CD4-positive, alpha-beta T cell treated with Interleukin-12 subunit alpha and Interleukin-12 subunit beta, for 1 hour (primary cell): ENCODE results near the gene ARHGEF25.
"Not testable (repeated sequence)": the region's sequence is repeated elsewhere in the genome, so short reads cannot be mapped to it uniquely, and the experiment has no call there.

Experiments used
- DNase-seq: peaks from one replicate; pipeline ENCODE4 v3.0.0-alpha.2; 2020

Gene ARHGEF25

DNA sequence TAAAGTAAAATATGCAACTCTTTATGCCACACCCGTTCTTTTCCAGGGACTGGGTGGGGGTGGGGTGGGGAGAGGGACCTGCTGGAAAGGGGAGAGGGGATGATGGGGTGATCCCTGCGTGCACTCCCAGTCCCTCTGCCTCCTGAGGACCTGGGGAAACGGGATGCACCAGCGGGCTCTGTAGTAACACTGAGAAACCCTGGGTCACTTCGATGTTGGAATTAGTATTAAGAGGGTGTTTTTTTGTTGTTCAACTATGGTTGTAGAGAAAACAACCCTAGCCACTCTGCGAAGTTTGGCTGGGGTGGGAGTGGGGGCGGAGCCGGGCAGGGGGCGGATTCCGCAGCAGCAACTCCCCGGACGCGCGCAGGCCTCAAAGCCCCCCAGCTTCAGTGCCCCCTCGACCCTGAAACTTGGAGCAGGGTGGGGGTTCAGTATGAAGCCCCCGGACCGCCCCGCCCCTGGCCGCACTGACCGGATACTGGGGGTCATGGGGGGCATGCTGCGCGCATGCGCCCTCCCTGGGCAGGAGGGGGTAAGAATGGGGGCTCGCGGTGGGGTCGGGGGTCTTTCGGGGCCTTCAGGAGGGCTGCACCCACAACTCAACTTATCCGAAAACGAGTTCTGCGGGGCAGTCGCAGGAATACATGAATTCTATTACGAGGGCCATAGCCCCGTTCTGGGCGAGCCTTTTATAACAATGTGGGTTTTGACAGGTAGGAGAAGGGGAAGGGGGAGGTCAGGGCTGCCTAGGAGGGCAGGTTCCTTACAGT is 1.3 kb upstream of the ARHGEF25 start:
- DNase-seq: no peak

DNA sequence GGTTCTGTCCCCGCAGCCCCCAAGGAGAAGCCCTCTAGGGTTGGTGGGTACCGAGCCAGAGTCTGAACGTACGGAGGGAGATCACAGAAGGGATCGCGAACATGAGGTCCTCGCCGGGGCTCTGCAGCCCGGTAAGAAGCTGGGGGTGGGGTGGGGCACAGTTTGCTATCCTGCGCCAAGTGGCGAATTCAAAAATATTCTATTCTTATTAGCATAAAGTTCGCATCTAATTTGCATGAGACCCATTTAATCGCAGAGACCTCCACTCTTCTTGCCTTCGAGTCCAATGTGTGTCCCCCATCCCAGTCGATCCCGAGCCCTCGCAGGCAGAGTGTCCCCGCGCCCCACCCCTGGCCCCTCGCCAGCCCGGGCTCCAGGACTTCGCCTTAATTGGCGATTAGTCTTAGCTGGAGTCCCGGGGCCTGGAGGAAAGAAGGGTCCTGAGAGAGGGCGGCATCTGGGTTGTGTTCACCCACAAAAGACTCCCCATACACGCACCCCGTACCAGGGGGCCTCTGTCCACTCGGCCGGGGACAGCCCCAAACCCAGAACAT is 604 bp upstream of the ARHGEF25 start:
- DNase-seq: no peak

DNA sequence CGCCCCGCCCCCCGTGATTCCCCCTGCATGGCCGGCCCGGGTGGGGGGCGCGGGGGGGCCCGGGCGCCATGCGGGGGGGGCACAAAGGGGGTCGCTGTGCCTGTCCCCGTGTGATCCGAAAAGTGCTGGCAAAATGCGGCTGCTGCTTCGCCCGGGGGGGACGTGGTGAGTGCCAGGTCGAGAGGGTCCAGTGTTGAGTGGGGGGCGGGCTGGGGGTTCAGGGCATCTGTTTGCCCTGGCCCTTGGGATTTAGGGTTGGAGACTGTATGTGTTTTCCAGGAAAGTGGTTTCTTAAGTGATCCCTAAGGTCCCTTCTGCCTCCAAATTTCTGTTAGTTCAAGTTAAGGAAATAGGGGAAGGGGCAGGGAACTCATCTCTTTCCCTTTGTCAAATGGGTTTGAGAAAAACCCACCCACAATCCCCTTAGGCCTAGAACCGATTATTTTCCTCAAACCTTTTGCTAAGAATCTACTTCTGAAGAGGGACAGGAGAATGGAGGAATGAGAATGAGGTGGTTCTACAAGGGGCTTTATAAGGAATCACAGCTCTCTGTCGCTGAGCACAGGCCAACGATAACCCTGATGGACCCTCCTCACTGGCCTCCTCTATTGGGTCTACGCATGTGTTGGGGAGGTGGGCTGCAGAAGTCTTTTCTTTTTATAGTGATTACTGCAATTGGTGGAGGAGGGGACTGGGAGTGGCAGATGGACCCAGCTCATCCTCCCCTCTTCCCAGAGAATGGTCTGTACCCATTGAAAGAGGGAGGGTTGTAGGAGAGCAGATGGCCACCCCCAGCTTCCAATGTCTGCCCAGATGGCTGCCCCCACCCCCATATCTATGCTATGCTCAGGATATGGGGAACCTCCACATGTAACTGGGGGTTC is 834 bp downstream of the ARHGEF25 start:
- DNase-seq: no peak

DNA sequence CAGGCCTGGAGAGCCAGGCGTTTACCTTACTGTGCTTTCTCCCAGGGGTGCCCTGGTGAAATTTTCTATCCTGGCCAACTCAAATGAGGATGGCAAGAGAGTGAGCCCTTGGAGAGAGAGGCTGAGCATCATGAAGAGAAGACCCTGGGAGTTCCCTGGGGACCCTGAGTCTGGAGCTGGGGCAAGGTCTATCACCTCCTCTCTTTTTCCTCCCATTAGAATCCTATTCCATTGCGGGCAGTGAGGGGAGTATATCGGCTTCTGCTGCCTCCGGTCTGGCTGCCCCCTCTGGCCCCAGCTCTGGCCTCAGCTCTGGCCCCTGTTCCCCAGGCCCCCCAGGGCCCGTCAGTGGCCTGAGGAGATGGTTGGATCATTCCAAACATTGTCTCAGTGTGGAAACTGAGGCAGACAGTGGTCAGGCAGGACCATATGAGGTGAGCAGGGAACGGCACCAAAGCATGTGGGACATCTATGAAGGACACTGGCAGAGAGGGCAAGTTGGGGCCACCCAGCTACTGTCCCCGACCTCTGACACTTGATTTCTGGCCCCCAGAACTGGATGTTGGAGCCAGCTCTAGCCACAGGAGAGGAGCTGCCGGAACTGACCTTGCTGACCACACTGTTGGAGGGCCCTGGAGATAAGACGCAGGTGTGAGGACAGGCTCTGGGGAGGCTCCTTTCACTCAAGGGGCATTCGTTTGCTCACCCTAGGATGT is 1.6 kb downstream of the ARHGEF25 start:
- no peak for DNase-seq

DNA sequence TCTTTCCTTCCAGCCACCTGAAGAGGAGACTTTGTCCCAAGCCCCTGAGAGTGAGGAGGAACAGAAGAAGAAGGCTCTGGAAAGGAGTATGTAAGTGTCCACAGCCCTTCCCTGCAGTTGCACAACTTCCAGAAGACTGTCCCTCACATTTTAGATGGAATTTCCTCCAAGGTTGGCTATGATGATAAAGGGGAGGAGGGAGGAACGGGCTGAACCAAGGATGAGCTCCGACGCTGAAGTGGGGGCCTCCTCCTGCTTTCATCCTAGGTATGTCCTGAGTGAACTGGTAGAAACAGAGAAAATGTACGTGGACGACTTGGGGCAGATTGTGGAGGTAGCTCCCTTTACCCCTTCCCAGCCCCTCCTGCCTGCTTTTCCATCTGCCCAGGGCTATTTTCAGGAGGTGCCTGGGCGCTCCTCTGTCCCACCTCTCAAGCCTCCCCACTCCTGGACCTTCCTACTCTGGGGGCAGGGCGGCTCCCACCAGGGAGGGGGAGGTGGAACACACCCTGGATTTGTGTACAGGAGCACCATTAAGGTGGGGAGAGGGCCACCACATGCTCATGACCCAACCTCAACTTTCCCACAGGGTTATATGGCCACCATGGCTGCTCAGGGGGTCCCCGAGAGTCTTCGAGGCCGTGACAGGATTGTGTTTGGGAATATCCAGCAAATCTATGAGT is 2.3 kb downstream of the ARHGEF25 start:
- no peak for DNase-seq

DNA sequence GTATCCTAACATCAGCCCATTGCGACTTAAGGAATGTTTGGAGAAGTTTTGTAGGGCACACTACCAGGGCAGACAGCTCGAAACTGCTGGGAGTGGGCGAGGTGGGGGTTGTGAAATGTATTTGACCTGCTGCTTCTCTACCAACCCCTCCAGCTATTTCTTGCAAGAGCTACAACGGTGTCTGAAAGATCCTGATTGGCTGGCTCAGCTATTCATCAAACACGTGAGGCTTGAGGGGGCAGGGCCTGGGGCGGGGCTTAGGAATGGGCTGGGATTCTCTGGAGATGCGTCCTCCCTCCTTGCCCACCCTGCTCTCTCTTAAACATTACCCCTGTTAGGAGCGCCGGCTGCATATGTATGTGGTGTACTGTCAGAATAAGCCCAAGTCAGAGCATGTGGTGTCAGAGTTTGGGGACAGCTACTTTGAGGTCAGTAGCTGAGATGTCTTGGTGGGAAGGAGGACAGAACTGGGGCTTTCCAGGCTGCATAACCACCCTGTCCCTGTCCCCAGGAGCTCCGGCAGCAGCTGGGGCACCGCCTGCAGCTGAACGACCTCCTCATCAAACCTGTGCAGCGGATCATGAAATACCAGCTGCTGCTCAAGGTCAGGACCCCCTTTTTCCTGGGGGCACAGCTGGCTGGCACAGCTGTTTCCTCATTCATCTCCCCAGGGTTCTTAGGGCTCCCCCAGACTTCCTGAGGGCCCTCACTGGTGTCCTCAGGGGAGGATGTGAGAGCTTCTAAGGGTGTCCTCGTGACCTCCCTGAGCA is 3.1 kb downstream of the ARHGEF25 start:
- DNase-seq: no peak

DNA sequence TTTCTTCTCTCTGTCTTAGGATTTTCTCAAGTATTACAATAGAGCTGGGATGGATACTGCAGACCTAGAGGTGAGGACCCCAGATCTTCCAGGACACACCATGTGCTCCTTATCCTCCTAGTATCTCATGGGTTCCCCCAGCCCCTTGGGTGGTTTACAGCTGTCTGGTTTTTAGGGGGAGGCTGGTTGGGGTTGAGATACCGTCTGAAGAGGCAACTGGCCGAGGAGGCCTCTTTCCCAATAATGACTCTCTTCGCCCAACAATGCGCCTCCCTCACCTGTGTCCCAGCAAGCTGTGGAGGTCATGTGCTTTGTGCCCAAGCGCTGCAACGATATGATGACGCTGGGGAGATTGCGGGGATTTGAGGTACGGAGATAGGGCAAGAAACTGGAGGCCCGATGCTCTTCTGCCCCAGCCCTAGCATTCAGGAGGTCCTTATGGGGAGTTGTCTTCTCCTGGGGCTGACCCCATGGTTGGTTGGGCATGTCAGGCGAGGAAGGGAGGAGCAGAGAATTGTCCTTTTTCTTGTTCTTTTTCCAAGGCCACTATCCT is 3.8 kb downstream of the ARHGEF25 start:
- no peak for DNase-seq

DNA sequence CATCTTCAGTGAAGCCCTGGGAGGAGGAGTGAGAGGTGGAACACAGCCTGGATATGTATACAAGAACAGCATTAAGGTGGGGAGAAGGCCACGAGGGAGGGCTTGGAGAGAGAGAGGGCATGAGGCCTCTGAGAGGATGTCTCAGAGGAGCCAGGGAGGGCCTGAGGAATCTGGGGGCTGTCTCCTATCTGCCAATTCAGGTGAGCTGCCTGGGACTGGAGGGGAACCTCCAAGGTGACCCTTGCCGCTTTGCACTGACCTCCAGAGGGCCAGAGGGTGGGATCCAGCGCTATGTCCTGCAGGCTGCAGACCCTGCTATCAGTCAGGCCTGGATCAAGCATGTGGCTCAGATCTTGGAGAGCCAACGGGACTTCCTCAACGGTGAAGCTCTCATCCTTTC is 4.4 kb downstream of the ARHGEF25 start:
- no peak for DNase-seq

DNA sequence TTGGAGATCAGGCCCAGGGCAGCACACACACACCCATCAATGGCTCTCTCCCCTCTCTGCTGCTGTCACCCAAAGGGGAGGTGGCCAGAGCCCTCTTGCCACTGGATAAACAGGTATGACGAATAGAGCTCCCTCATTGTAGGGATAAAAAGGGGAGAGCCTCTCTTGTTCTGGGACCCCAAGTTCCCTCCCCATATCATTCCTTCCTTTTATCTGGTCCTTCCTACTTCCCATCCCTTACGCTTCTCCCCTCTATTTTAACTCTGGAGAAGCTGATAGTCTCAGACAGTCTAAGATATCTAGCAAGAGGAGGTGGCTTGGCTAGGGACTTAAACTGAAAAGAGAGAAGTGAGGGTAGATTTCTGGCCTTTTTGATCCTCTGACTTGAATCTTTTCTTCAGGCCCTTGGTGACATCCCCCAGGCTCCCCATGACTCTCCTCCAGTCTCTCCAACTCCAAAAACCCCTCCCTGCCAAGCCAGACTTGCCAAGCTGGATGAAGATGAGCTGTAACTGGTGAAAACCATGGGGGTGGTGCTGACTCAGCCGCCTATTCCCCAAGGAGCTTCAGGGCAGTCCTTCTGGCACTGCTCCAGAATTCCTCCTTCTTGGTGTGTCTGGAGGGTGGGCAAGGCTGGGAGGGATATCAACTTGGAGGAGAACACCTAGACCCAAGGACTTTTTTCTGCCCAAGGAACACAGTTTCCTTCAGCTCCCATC is 5.3 kb downstream of the ARHGEF25 start:
- no peak for DNase-seq

DNA sequence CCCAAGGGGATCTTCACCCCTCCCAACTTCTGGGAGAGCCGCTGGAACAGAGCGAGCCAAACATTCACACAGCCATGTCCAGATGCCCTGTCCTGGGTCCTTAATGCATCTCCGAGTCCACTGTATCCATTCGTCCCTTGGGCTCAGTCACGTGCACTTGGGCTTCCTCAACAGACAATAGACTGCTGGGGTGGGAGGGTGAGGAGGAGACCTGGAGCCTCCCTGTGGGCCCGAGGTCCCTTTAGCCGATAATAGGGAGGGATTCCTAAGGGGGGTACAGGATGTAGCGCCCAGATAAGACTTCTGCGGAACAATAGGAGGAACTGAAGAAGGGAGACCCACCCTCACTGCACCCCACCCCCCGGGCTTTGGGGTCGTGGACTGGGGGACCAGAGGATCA is 6.7 kb downstream of the ARHGEF25 start:
- DNase-seq: no peak

DNA sequence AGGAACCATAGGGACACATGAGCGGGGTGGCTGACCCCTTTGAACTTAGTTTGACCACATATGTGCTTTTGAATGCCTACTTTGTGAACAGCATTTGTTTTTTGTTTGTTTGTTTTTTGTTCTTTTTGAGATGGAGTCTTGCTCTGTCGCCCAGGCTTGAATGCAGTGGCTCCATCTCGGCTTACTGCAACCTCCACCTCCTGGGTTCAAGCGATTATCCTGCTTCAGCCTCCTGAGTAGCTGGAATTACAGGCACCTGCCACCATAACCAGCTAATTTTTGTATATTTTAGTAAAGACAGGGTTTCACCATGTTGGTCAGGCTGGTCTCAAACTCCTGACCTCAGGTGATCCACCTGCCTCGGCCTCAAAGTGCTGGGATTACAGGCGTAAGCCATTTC is 7.2 kb downstream of the ARHGEF25 start:
- DNase-seq: not testable (repeated sequence)

DNA sequence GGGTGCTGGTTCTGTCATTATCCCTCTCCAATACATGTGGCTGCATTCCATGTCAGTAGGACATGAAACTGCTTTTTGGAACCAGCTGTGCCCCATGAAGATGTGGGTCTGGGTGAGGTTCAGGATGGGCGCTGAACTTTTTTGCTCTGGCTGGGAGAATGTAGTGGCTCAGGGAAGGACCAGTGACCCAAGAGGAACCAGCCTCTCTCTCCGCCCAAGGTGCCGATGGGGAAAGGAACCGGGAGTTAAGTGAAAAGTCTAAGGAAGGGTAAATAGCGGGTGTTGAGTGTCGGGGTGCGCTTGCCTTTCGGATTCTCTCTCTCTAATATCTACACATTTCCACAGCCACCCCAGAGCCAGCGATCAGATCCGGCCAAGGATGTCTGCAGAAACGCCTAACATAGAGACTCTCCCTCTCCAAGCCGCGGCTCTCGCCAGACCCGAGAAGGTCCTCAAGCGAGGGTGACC is 7.8 kb downstream of the ARHGEF25 start:
- DNase-seq: no peak

DNA sequence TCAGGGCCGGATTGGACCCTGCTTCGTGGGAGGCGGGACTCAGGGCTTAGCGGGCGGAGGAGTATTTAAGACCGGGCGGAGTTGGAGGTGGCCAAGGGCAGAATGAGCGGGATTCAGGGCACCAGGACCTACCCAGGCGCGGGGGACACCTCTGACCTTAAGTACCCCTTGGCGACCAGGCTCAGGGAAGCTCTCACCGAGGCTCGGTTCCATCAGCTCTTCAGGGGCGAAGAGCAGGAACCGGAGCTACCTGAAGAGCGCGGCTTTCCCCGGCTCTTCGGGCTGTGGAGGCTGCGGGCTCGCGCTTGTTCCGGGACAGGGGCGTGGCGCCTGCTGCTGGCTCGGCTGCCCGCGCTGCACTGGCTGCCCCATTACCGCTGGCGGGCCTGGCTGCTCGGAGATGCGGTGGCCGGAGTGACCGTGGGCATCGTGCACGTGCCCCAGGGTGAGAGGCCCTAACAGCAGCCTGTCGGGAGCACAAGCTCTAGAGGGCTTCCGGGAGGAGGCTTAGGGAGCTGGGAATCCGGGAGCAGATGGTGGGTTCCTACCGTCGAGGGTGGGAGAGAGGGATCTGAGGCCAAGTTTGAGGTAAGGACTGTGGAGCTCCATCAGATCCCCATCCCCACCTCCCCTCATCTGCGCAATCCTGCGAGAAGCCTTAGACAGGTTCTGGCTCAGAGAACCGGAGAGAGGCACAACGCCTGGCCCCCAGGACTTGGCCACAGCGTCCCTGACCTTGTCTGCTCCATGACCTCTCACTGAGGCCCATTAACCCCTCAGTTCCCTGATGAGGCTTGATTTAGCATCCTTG is 8.4 kb downstream of the ARHGEF25 start:
- DNase-seq: peak; percentile 41

DNA sequence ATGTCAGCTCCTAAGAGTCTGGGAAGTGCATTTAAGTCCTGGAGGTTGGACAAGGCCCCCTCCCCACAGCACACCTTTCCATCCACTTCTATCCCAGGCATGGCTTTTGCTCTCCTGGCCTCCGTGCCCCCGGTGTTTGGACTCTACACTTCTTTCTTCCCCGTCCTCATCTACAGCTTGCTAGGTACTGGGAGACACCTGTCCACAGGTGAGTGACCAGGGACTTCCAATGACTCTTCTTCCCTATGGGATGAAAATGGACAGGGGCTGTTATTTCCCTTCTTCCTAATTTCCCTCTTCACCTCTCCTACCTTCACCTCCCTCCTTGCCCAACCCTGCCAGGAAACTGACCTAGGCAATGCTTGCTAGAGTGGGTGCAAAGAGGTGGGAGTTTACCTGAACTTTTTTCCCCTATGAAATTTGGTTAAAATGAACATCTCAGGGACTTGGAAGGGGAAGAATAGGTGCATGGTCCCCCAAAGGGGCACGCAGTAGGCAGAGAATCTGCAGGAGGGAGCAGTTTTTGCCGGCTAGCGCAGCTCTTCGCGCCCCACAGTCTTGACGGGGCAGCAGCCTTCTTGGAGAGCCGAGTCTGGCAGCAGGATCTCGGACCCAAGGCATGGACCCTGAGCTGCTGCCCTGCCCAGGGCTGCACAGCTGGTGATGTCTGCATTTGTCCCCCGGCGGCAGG is 9.2 kb downstream of the ARHGEF25 start:
- no peak for DNase-seq

DNA sequence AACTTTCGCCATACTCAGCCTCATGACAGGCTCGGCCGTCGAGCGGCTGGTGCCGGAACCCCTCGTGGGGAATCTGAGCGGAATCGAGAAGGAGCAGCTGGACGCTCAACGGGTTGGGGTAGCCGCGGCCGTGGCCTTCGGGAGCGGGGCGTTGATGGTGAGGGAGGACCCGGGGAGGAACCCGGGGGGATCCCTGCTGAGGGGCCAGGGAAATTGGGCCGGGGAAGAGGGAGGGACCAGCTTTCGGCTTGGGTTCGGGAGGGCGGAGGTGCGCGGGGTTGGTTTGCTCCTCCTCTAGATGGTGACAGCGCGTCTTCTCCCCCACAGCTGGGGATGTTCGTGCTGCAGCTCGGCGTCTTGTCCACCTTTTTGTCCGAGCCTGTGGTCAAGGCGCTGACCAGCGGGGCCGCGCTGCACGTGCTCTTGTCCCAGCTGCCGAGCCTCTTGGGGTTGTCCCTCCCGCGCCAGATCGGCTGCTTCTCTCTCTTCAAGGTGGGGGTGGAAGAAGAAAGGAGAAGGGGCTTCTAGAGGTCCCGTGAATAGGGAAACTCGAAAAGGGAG is 9.8 kb downstream of the ARHGEF25 start:
- DNase-seq: no peak

DNA sequence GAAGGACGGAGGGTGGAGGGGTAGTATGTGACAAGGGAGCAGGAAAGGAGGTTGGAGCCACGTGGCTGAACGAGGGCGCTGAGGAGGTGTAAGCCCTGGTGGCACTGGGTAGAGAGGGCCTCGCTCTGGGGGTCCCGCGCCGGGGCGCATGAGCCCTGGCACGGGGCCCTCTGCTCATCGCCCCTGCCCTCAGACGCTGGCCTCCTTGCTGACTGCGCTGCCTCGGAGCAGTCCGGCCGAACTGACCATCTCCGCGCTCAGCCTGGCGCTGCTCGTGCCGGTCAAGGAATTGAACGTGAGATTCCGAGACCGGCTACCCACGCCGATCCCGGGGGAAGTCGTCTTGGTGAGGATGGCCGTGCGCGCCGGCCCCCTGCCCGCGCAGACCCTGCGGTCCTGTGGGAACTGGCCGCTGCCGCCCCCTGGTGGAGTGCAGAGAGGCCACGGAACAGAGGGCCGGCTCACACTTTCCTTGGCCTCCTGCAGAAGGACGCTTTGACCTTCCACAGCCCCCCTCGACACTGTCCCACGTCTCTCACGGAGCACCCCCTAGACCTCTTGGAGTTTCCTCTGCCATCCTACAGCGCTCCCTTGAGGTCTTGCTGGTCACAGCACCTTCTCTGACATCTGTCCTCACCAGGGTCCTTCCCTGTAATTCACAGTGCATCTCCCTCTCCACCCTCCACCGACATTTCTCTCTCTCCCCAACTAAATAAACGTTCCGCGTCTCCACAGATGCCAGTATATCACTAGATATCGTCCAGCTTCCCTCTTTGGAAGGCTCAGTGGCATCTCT is 10.5 kb downstream of the ARHGEF25 start:
- peak; percentile 61 for DNase-seq

DNA sequence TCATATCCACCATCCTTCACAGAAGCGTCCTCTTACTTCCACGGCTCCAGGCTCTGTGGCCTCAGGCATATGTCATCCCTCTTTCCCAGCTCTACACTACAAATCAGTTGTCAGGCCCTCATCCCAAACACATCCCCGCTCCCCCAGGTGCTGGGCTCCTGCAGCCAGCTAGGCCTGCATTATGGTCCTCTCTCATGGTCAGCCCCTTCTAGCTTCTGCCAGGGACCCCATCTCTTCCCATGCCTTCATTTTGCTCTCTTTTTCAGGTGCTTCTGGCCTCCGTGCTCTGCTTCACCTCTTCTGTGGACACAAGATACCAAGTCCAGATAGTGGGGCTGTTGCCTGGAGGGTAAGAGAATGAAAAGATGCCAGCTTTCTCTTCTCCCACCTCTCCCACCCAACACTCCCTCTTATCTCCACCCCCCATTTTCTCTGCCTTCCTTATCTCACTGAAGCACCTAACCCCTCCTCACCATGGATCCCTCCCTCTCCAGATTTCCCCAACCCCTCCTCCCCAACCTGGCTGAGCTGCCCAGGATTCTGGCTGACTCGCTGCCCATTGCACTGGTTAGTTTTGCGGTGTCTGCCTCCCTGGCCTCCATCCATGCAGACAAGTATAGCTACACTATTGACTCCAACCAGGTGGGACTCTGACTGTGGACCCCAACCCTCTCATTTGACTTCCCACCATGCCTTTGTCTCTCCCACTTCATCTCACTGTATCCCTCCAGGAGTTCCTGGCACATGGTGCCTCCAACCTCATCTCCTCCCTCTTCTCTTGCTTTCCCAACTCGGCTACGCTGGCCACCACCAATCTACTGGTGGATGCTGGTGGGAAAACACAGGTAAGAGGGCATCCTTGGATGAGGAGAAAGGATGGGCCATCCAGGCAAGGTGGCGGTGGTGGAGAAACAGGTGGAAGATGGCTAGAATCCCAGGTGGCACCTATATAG is 11.3 kb downstream of the ARHGEF25 start:
- DNase-seq: no peak
